A673 (cell line): Measurements from ENCODE around the gene TRMT11. TPM values are rescaled to one million over a fixed set of nuclear protein-coding genes. Genes with fewer than 3 reads are reported as not detected.

Experiments
- BruUV-seq: library from RNA; stranded (reverse); fragments of 400-500 nt; replicated peaks from 2 replicates; lab custom pipeline; 2021; lab: Mats Ljungman, UMichigan
- CTCF ChIA-PET: fragments of 300-600 bp; sonication (Branson Sonifier 250); formaldehyde crosslinking; loops from one replicate; lab custom pipeline; 2022; ENCODE audit warnings: antibody characterized with exemption; lab: Charles Lee
- POLR2A ChIA-PET: fragments of 300-600 bp; sonication (Branson Sonifier 250); formaldehyde crosslinking; loops from one replicate; lab custom pipeline; 2022; ENCODE audit warnings: antibody characterized with exemption; ENCODE audit not compliant: low non-redundant PET; lab: Charles Lee
- DNase-seq: peaks from one replicate; pipeline ENCODE4 v3.0.0-alpha.2; 2015; ENCODE audit warnings: low spot score
- H3K27ac ChIP-seq: fragments of 200-600 bp; sonication (generic); 2 replicates; pipeline ENCODE4 v1.5.1; 2016; ENCODE audit warnings: mixed run types, low read depth, mild to moderate bottlenecking, mixed read lengths, antibody characterized with exemption, low read length; ENCODE audit not compliant: poor library complexity, severe bottlenecking
- H3K27me3 ChIP-seq: fragments of 200-600 bp; sonication (generic); replicated peaks from 2 replicates; pipeline ENCODE4 v1.6.1; 2017; ENCODE audit warnings: mixed run types, low read depth, mild to moderate bottlenecking, mixed read lengths, antibody characterized with exemption, low read length; ENCODE audit not compliant: insufficient read depth, poor library complexity
- H3K36me3 ChIP-seq: fragments of 200-600 bp; sonication (generic); 2 replicates; pipeline ENCODE4 v1.6.1; 2016; ENCODE audit warnings: mixed run types, mild to moderate bottlenecking, mixed read lengths, antibody characterized with exemption, low read length; ENCODE audit not compliant: insufficient read depth, poor library complexity, severe bottlenecking
- H3K4me1 ChIP-seq: fragments of 200-600 bp; sonication (generic); 2 replicates; pipeline ENCODE4 v1.6.1; 2017; ENCODE audit warnings: mixed run types, mild to moderate bottlenecking, mixed read lengths, antibody characterized with exemption, low read length; ENCODE audit not compliant: insufficient read depth, poor library complexity, severe bottlenecking
- H3K4me3 ChIP-seq: fragments of 200-600 bp; sonication (generic); 2 replicates; pipeline ENCODE4 v1.5.1; 2016; ENCODE audit warnings: low read depth, mixed run types, mild to moderate bottlenecking, mixed read lengths, low read length; ENCODE audit not compliant: poor library complexity, severe bottlenecking
- H3K9me3 ChIP-seq: fragments of 200-600 bp; sonication (generic); 2 replicates; pipeline ENCODE4 v1.6.1; 2016; ENCODE audit warnings: mixed run types, low read depth, mild to moderate bottlenecking, mixed read lengths, antibody characterized with exemption, low read length; ENCODE audit not compliant: poor library complexity, severe bottlenecking
- EZH2 ChIP-seq: fragments of 200-600 bp; sonication (generic); IDR thresholded peaks from 2 replicates; pipeline ENCODE4 v1.6.1; 2017; ENCODE audit warnings: borderline replicate concordance, low read depth, mild to moderate bottlenecking, mixed read lengths, antibody characterized with exemption, low read length; ENCODE audit not compliant: poor library complexity, severe bottlenecking
- intact Hi-C: fragments of 100-400 bp; cut with micrococcal nuclease; formaldehyde crosslinking; loops from one replicate; pipeline ENCODE4 v1.10.0; 2022; ENCODE audit not compliant: unreplicated experiment
- total RNA-seq: library from RNA; stranded (reverse); gene quantifications from 2 replicates; pipeline ENCODE4 v1.2.3, GENCODE V29; 2021
- TF ChIP-seq, protein P1 (sequence below): fragments of 300-800, 200-600 bp; sonication (generic); conservative IDR thresholded peaks from 2 replicates; pipeline ENCODE4 v1.5.1; 2017; ENCODE audit warnings: low read depth, mild to moderate bottlenecking, antibody characterized with exemption, low read length, moderate library complexity, mixed read lengths

TRMT11 gene
- total RNA-seq, 1 experiment from 2014 or later: 29.1 TPM

DNA sequence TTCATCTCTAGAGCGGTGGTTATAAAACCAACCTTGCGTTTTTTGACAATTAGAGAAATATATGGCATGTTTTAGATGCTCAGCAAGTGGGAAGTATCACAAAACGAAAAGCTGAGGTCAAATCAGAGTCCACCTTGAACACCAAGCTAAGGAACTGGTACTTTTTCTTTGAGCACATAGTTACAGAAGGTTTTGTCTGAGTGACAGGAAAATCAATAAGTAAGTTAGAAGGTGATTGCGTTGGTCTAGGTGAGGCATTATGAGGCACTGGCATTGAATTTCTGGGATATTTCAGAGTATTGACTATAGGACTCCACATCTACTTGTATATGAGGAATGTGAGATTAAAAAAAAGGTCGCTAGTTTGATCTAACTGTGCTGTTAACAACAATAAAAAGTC lies 30.4 kb upstream of the TRMT11 start:
- no peaks in the 10 kb centered on the region for H3K27me3 ChIP-seq
- H3K27ac ChIP-seq: peak overlapping the region; percentile 89
- peak overlapping the region; percentile 74 for H3K4me3 ChIP-seq
- BruUV-seq: TSS peak; percentile 100
- TF ChIP-seq EZH2: no peak
- TF ChIP-seq, protein P1, sequence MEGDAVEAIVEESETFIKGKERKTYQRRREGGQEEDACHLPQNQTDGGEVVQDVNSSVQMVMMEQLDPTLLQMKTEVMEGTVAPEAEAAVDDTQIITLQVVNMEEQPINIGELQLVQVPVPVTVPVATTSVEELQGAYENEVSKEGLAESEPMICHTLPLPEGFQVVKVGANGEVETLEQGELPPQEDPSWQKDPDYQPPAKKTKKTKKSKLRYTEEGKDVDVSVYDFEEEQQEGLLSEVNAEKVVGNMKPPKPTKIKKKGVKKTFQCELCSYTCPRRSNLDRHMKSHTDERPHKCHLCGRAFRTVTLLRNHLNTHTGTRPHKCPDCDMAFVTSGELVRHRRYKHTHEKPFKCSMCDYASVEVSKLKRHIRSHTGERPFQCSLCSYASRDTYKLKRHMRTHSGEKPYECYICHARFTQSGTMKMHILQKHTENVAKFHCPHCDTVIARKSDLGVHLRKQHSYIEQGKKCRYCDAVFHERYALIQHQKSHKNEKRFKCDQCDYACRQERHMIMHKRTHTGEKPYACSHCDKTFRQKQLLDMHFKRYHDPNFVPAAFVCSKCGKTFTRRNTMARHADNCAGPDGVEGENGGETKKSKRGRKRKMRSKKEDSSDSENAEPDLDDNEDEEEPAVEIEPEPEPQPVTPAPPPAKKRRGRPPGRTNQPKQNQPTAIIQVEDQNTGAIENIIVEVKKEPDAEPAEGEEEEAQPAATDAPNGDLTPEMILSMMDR: no peak
- DNase-seq: no peak
- H3K36me3 ChIP-seq: no peaks in the 10 kb centered on the region
- CTCF ChIA-PET: interaction anchor here (0.6 to 1.9 kb wide), 16 partner anchors 8 to 175 kb away, joined by 3 to 16 read pairs (median 4); partner anchors contain the start of gene NCOA7
- intact Hi-C loops: loop anchor here (1.0 to 2.0 kb wide), 5 partner anchors 49 to 645 kb away; no protein-coding TSS in a partner anchor
- H3K4me1 ChIP-seq: peaks cover 13% of the 10 kb centered on the region
- POLR2A ChIA-PET: no interaction called here
- no peaks in the 10 kb centered on the region for H3K9me3 ChIP-seq

GRCh38 chr6:125956506-125957390 lies 29.6 kb upstream of the TRMT11 start, which contains the start of gene HINT3:
TSS of gene HINT3 (plus strand) at chr6:125956770. CDS start at chr6:125956978, 208 bp downstream.
- peak within 1 kb of the TSS; percentile 89 for H3K27ac ChIP-seq
- no peaks in the 10 kb centered on the region for H3K9me3 ChIP-seq
- H3K27me3 ChIP-seq: no peaks in the 10 kb centered on the region
- ChIA-PET POLR2A (interaction anchor here (0.5 kb wide), 1 partner anchor 418 kb away, joined by 3 read pairs; no protein-coding TSS in a partner anchor), CTCF (interaction anchor here (0.6 to 1.9 kb wide), 17 partner anchors 9 to 176 kb away, joined by 3 to 16 read pairs (median 4); partner anchors contain the start of gene NCOA7)
- peak within 1 kb of the TSS; percentile 74 for H3K4me3 ChIP-seq
- BruUV-seq: no TSS peak
- TF ChIP-seq, protein P1: peak; percentile 99
- no peak for TF ChIP-seq EZH2
- peaks cover 13% of the 10 kb centered on the region for H3K4me1 ChIP-seq
- peak; percentile 99 for DNase-seq
- H3K36me3 ChIP-seq: no peaks in the 10 kb centered on the region
- intact Hi-C loops: loop anchor here (1.0 to 2.0 kb wide), 5 partner anchors 50 to 646 kb away; no protein-coding TSS in a partner anchor

DNA sequence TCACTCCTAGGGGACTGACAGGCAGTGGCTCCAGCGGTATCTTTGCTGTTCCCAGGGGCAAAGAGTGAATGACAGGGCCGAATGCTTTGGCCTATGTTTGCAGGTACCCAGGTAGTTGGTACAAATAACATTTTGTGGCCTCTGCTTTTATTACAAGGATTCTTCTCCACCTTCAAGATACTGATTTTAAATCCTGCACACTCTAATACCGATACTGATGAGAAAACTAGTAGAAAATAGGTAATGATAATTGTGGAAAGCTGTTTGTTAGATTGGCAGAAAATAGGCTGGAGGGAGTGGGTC lies 29.0 kb upstream of the TRMT11 start:
- Histone ChIP-seq H3K36me3 (no peaks in the 10 kb centered on the region), H3K4me1 (peaks cover 13% of the 10 kb centered on the region), H3K4me3 (peak overlapping the region; percentile 74), H3K9me3 (no peaks in the 10 kb centered on the region), H3K27me3 (no peaks in the 10 kb centered on the region), H3K27ac (peak overlapping the region; percentile 89)
- TF ChIP-seq, protein P1: no peak
- TF ChIP-seq EZH2: no peak
- ChIA-PET POLR2A (no interaction called here), CTCF (interaction anchor here (0.6 to 1.9 kb wide), 2 partner anchors 167 to 176 kb away, joined by 6 to 16 read pairs; partner anchors contain the start of gene NCOA7)
- no TSS peak for BruUV-seq
- intact Hi-C loops: loop anchor here (2.0 kb wide), 3 partner anchors 51 to 647 kb away; no protein-coding TSS in a partner anchor
- DNase-seq: no peak
